ENCODE results near the gene PCCB.

DNA sequence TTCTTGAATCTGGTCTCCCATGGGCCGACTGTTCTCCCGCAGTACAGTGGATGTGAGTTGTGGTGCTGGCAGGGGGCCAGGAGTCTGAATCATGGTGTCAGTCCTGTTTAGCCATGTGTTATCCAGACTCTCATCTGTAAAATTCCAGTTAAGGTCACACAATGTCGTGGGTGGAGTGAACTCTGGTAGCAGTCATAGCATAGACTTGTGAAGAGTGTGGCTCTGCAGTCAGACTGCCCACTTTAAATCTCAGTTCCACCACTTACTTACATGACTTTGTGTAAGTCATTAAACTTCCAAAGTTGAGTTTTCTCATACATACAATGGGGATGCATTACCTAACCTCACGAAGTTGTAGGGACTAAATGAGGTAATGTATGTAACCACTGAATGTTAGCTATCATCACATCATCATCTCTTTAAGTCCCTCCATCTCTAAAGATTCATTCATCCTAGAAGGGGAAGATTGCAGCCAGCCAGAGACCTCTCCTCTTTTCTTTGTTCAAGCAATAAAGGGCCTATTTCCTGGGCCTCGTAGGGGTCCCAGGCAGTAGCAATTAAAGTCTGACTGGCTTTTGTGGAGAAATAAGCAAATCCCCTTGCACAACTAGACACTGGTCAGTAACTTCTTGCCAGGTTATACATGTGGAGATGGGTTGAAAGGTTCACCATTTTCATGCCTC, 93.9 kb downstream of the PCCB start:
- TF ChIP-seq, protein P1, sequence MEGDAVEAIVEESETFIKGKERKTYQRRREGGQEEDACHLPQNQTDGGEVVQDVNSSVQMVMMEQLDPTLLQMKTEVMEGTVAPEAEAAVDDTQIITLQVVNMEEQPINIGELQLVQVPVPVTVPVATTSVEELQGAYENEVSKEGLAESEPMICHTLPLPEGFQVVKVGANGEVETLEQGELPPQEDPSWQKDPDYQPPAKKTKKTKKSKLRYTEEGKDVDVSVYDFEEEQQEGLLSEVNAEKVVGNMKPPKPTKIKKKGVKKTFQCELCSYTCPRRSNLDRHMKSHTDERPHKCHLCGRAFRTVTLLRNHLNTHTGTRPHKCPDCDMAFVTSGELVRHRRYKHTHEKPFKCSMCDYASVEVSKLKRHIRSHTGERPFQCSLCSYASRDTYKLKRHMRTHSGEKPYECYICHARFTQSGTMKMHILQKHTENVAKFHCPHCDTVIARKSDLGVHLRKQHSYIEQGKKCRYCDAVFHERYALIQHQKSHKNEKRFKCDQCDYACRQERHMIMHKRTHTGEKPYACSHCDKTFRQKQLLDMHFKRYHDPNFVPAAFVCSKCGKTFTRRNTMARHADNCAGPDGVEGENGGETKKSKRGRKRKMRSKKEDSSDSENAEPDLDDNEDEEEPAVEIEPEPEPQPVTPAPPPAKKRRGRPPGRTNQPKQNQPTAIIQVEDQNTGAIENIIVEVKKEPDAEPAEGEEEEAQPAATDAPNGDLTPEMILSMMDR (IDR thresholded peaks at IDR 0.05), result no peak
- no peak for TF ChIP-seq POLR2A (IDR thresholded peaks at IDR 0.05)
